Muscle layer of duodenum (tissue), 2 donors: ENCODE results near the gene CHL1.

ENCODE experiments used
- H3K27ac ChIP-seq: one replicate; pipeline ENCODE4 v1.7.0; 2013; ENCODE audit warnings: mild to moderate bottlenecking, low read length
- H3K27me3 ChIP-seq: one replicate; pipeline ENCODE4 v1.7.0; 2013; ENCODE audit warnings: low read depth, mild to moderate bottlenecking, control low read depth, low read length
- H3K36me3 ChIP-seq, 2 donors: one replicate each; pipeline ENCODE4 v1.7.0; 2013; ENCODE audit warnings: low read length in 2 of 2, control low read depth in 1 of 2, mild to moderate bottlenecking in 1 of 2; ENCODE audit not compliant: insufficient read depth in 2 of 2, control insufficient read depth in 1 of 2
- H3K4me1 ChIP-seq, 2 donors: one replicate each; pipeline ENCODE4 v1.7.0; 2013; ENCODE audit warnings: low read length in 2 of 2, mild to moderate bottlenecking in 2 of 2, control low read depth in 1 of 2, moderate library complexity in 1 of 2; ENCODE audit not compliant: insufficient read depth in 2 of 2, control insufficient read depth in 1 of 2
- H3K4me3 ChIP-seq, 2 donors: one replicate each; pipeline ENCODE4 v1.7.0; 2013; ENCODE audit warnings: low read length in 2 of 2, low read depth in 1 of 2, mild to moderate bottlenecking in 1 of 2
- H3K9me3 ChIP-seq, 2 donors: one replicate each; pipeline ENCODE4 v1.7.0; 2013; ENCODE audit warnings: low read length in 2 of 2, control low read depth in 1 of 2, mild to moderate bottlenecking in 1 of 2; ENCODE audit not compliant: control insufficient read depth in 1 of 2
- donor health status: healthy.

Gene CHL1, protein sequence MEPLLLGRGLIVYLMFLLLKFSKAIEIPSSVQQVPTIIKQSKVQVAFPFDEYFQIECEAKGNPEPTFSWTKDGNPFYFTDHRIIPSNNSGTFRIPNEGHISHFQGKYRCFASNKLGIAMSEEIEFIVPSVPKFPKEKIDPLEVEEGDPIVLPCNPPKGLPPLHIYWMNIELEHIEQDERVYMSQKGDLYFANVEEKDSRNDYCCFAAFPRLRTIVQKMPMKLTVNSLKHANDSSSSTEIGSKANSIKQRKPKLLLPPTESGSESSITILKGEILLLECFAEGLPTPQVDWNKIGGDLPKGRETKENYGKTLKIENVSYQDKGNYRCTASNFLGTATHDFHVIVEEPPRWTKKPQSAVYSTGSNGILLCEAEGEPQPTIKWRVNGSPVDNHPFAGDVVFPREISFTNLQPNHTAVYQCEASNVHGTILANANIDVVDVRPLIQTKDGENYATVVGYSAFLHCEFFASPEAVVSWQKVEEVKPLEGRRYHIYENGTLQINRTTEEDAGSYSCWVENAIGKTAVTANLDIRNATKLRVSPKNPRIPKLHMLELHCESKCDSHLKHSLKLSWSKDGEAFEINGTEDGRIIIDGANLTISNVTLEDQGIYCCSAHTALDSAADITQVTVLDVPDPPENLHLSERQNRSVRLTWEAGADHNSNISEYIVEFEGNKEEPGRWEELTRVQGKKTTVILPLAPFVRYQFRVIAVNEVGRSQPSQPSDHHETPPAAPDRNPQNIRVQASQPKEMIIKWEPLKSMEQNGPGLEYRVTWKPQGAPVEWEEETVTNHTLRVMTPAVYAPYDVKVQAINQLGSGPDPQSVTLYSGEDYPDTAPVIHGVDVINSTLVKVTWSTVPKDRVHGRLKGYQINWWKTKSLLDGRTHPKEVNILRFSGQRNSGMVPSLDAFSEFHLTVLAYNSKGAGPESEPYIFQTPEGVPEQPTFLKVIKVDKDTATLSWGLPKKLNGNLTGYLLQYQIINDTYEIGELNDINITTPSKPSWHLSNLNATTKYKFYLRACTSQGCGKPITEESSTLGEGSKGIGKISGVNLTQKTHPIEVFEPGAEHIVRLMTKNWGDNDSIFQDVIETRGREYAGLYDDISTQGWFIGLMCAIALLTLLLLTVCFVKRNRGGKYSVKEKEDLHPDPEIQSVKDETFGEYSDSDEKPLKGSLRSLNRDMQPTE (N-terminal part only)

DNA sequence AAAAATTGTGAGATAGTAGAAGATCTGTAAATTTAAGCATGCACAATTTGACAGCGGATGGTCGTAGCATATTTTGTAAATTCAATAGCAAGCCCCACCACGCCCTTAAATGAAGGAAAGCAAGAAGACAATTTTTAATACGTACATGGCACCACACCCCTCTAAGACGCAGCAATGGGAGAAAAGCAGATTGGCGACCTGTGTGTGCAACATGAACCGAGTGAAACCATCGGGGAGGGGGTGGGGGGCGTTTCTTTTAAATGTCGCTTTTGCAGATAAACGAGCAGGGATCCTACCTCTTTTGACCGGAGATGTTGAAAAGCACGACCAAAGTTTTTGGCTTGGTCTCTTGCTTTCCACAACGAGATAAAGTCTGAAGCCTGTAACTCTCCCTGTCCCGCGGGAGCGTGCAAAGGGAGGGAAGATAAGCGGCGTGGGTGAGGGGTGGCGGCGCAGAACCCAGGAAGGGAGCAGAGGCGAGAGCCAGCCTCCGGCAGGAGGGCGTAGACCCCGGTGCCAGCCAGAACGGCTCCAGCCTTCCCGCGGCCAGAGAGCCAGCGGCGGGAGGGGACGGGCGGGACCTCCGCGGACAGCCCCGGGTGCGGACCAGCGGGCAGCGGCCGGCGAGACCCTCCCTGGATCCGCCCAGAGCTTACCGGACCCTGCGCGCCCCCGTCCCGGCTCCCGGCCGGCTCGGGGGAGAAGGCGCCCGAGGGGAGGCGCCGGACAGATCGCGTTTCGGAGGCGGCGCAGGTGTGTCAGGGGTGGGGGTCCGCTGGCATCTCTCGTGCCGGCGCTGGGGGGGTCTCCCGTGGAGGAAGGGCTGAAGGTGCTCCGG, at the start of gene CHL1:
TSS of gene CHL1 (plus strand) at position 453 of the 838 bp plus-strand sequence. CDS start 123,014 bp downstream, outside the sequence.
- Histone ChIP-seq H3K27ac (no peak within 1 kb of the TSS), H3K4me1 (peaks cover 0 to 21% of the 10 kb centered on the region in 2 donors), H3K36me3 (no peaks in the 10 kb centered on the region), H3K4me3 (peak within 1 kb of the TSS; percentile 35 to 71), H3K9me3 (no peaks in the 10 kb centered on the region), H3K27me3 (peaks cover 11% of the 10 kb centered on the region)

GRCh38 chr3:151614-152189, 44.9 kb upstream of the CHL1 start:
- Histone ChIP-seq H3K27me3 (no peaks in the 10 kb centered on the region), H3K4me3 (no peak overlapping the region), H3K9me3 (no peaks in the 10 kb centered on the region), H3K4me1 (no peaks in the 10 kb centered on the region), H3K27ac (no peak overlapping the region), H3K36me3 (no peaks in the 10 kb centered on the region)

DNA sequence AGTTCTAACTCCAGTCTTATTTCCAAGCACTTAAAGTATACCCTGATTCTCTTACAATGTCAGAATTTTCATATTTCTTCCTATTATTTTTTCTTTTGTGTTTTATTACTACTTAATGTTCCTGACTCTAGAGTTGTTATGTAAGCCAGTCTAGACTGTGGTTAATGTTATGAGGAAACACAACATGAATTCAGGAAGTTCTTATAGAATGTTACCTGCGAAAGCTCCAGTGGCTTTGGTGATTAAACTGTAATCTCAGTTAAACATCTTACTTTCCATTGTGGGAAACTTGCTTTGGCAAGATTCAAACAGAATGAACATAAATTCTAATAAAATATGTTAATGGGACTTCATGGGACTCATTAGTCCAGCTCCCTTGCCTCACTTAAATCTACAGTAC, 36.6 kb upstream of the CHL1 start:
- Histone ChIP-seq H3K9me3 (no peaks in the 10 kb centered on the region), H3K4me3 (no peak overlapping the region), H3K36me3 (no peaks in the 10 kb centered on the region), H3K4me1 (no peaks in the 10 kb centered on the region), H3K27me3 (no peaks in the 10 kb centered on the region), H3K27ac (no peak overlapping the region)

DNA sequence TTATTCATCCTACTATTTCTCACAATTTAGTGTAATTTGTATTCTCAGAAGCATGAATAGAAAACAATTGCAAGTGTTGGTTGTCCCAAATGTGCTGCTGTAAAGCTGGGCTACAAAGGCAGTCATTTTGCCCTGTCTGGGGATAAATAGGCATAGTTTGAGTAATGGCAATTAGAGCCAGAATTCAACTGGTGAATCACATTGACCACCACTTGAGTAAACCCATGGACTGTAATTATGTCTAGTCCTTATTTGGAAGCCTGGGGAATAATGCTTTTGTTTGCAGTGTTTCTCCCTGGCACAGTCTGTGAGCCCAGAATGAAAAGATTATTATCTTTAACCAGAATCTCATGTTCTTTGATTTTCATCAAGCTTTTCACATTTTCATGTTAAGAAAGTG, 30.5 kb upstream of the CHL1 start:
- Histone ChIP-seq H3K9me3 (no peaks in the 10 kb centered on the region), H3K4me1 (no peaks in the 10 kb centered on the region), H3K36me3 (no peaks in the 10 kb centered on the region), H3K4me3 (no peak overlapping the region), H3K27me3 (no peaks in the 10 kb centered on the region), H3K27ac (no peak overlapping the region)

DNA sequence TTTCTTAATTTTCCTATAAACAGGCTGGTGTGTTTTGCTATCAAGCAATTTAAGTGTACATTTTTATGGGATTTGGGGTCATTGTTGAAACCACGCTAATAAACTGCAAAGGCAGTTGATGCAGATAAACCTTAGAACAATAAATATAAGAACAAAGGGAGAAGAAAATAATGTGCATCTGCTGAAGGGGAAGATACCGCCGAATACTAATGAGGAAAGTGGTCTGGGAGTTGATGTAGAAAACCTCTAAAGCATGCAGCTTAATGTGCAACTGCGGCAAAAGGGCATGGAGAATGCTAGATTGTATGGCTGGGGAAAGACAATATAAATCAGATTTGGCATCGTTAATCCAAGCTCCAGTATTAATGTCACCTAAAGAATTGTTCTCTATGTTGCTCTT, 29.8 kb upstream of the CHL1 start:
- H3K27me3 ChIP-seq = no peaks in the 10 kb centered on the region
- H3K4me3 ChIP-seq = no peak overlapping the region
- no peaks in the 10 kb centered on the region for H3K9me3 ChIP-seq
- H3K27ac ChIP-seq = no peak overlapping the region
- no peaks in the 10 kb centered on the region for H3K36me3 ChIP-seq
- H3K4me1 ChIP-seq = no peaks in the 10 kb centered on the region

DNA sequence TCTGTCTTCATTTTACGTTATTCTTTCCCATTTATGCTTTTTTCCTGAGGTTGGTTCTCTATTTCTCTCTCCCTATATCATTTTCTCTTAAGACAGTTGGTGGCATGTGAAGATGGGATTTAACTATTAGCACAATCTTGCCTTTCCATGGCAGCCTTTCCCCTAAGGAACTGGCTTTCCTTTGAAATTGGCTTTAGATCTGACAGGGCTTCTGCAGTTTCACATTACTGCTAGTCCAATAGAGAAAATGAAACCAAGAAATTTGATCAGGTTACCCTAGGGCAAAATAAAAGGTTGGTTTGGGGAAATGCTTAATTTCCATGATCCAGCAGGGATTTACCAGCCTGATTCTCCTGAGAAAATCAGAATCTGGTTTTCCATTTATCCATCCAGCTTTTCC, 22.7 kb upstream of the CHL1 start:
- Histone ChIP-seq H3K27ac (no peak overlapping the region), H3K27me3 (no peaks in the 10 kb centered on the region), H3K9me3 (no peaks in the 10 kb centered on the region), H3K36me3 (no peaks in the 10 kb centered on the region), H3K4me1 (no peaks in the 10 kb centered on the region), H3K4me3 (no peak overlapping the region)

DNA sequence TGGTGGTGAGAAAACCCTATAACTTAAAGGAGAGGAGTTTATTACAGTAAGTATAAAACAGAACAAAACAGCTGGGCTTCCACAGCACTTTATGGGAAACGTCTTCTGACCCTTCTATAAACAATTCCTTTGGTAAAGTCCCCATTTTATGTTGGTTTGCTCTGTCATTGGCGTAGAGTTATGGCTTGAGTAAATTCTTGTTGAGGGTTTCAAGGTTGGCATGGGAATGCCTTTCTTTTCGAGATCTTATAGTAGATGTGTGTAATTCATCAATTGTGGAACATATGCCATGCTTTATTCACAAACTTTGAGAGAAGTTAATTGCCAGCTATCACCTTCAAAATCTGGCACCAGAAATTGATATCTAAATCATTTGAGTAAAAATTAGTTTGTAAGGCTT, 11.6 kb upstream of the CHL1 start:
- H3K27me3 ChIP-seq = no peaks in the 10 kb centered on the region
- no peaks in the 10 kb centered on the region for H3K4me1 ChIP-seq
- no peak overlapping the region for H3K4me3 ChIP-seq
- H3K36me3 ChIP-seq = no peaks in the 10 kb centered on the region
- H3K27ac ChIP-seq = no peak overlapping the region
- peaks cover 0 to 5% of the 10 kb centered on the region in 2 donors for H3K9me3 ChIP-seq

DNA sequence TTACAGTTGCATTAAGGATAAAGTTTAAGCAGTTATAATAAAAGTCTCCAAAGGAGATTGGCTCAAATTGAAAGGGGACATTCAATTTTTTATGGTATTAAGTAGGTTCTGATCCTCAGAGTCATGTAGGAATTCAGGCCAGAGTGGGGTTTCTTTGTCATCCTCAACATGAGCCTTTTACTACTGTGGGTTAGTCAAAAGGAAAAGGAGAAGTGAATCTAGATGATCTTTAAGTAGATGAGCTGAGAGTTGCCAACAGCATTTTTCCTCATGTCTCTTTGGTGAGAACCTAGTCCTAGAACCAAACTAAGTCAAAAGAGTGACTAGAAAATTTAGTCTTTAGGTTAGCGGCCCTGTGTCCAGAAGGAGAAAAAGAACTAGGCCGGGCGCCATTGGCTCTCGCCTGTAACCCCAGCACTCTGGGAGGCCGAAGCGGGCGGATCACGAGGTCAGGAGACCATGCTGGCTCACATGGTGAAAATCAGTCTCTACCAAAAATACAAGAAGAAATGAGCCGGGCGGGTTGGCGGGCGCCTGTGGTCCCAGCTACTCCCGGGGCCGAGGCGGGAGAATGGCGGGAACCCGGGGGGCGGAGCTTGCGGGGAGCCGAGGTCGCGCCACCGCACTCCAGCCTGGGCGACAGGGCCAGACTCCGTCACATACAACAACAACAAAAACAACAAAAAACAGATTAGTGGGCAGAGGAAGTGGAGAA, 4.2 kb upstream of the CHL1 start:
- Histone ChIP-seq H3K9me3 (peaks cover 0 to 5% of the 10 kb centered on the region in 2 donors), H3K27me3 (peaks cover 7% of the 10 kb centered on the region), H3K4me1 (peaks cover 0 to 11% of the 10 kb centered on the region in 2 donors), H3K36me3 (no peaks in the 10 kb centered on the region), H3K27ac (no peak overlapping the region), H3K4me3 (no peak overlapping the region)

GRCh38 chr3:194001-194400, 2.6 kb upstream of the CHL1 start:
- Histone ChIP-seq H3K4me1 (peaks cover 0 to 21% of the 10 kb centered on the region in 2 donors), H3K9me3 (no peaks in the 10 kb centered on the region), H3K4me3 (no peak overlapping the region), H3K36me3 (no peaks in the 10 kb centered on the region), H3K27me3 (peaks cover 11% of the 10 kb centered on the region), H3K27ac (no peak overlapping the region)

- Histone ChIP-seq H3K27me3 (peaks cover 11% of the 10 kb centered on the region), H3K27ac (no peak overlapping the region)
Measured at GRCh38 chr3:194421-194820, 2.1 kb upstream of the CHL1 start.

More at GRCh38 chr3:194421-194820, 2.1 kb upstream of the CHL1 start:
- Histone ChIP-seq H3K4me3 (no peak overlapping the region), H3K9me3 (no peaks in the 10 kb centered on the region), H3K36me3 (no peaks in the 10 kb centered on the region), H3K4me1 (peaks cover 0 to 21% of the 10 kb centered on the region in 2 donors)
